NT2/D1 (cell line): Measurements from ENCODE around the gene KLHL29.

ENCODE experiments used
- DNase-seq: peaks from one replicate; pipeline ENCODE4 v3.0.0-alpha.2; 2011; ENCODE audit warnings: low read depth, low spot score
- H3K27me3 ChIP-seq: 2 replicates; pipeline ENCODE4 v1.6.0; 2011; ENCODE audit warnings: mild to moderate bottlenecking; ENCODE audit not compliant: insufficient read length, insufficient read depth
- H3K36me3 ChIP-seq: 2 replicates; pipeline ENCODE4 v1.6.1; 2011; ENCODE audit warnings: mild to moderate bottlenecking, low read length, mixed read lengths; ENCODE audit not compliant: insufficient read depth, insufficient read length
- H3K4me1 ChIP-seq: 2 replicates; pipeline ENCODE4 v1.5.1; 2011; ENCODE audit not compliant: insufficient read depth, insufficient read length
- H3K4me3 ChIP-seq: 2 replicates; pipeline ENCODE4 v1.5.1; 2011; ENCODE audit warnings: low read depth; ENCODE audit not compliant: insufficient read length
- H3K9ac ChIP-seq: 2 replicates; pipeline ENCODE4 v1.6.0; 2011; ENCODE audit warnings: low read depth; ENCODE audit not compliant: insufficient read length
- H3K9me3 ChIP-seq: 2 replicates; pipeline ENCODE4 v1.5.1; 2011; ENCODE audit warnings: mild to moderate bottlenecking, low read length; ENCODE audit not compliant: insufficient read depth
- SUZ12 ChIP-seq: IDR thresholded peaks from 2 replicates; pipeline ENCODE4 v1.6.1; 2011; ENCODE audit not compliant: insufficient read length, insufficient read depth; ENCODE audit errors: extremely low read depth
- YY1 ChIP-seq: IDR thresholded peaks from 2 replicates; pipeline ENCODE4 v1.6.1; 2011; ENCODE audit not compliant: insufficient read length, insufficient read depth
- ZNF274 ChIP-seq: IDR thresholded peaks from 2 replicates; pipeline ENCODE4 v1.6.1; 2011; ENCODE audit warnings: mild to moderate bottlenecking, low read depth, low read length

Gene KLHL29

GRCh38 chr2:23561088-23561487, 176.1 kb downstream of the KLHL29 start:
- Histone ChIP-seq H3K27me3 (no peaks in the 10 kb centered on the region), H3K4me3 (no peak overlapping the region), H3K36me3 (no peaks in the 10 kb centered on the region), H3K9ac (no peak overlapping the region), H3K9me3 (no peaks in the 10 kb centered on the region), H3K4me1 (peaks cover 2% of the 10 kb centered on the region)
- TF ChIP-seq SUZ12 = no peak
- TF ChIP-seq YY1 = no peak
- TF ChIP-seq ZNF274 = no peak
- no peak for DNase-seq

DNA sequence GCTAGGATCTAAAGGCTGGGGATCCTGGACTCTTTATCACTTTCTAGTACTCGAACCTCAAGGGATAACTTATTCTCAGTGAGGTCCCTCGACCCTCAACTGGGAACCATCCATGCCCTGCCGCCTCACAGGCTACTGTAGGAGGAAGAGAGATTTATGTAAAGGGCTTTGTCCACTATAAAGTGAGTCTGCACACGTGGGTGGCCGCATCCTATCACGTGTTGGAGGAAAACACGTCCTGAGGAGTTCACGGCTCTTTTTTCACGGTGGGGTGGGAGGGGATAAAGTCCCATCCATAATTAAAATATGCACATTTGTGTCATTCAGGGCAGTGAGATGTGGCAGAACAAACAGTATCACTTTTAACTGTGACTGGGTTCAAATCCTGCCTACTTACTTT, 176.6 kb downstream of the KLHL29 start:
- TF ChIP-seq ZNF274 (no peak), YY1 (no peak), SUZ12 (no peak)

DNA sequence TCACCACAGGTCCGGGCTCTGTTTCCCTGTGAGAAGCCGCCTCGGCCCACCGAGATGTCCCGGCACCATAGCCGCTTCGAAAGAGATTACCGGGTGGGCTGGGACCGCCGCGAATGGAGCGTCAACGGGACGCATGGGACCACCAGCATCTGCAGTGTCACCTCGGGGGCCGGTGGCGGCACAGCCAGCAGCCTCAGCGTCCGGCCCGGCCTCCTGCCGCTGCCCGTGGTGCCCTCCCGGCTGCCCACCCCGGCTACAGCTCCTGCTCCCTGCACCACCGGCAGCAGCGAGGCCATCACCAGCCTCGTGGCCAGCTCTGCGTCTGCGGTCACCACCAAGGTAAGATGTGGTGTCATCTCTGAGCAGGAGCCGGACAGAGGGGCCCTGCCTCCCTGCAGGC, 177.2 kb downstream of the KLHL29 start:
- TF ChIP-seq SUZ12 = no peak
- TF ChIP-seq YY1 = no peak
- TF ChIP-seq ZNF274 = no peak
- H3K4me3 ChIP-seq = no peak overlapping the region
- H3K36me3 ChIP-seq = no peaks in the 10 kb centered on the region
- no peaks in the 10 kb centered on the region for H3K27me3 ChIP-seq
- peaks cover 2% of the 10 kb centered on the region for H3K4me1 ChIP-seq
- DNase-seq = no peak
- no peak overlapping the region for H3K9ac ChIP-seq
- H3K9me3 ChIP-seq = no peaks in the 10 kb centered on the region

More for the DNA sequence above, 176.6 kb downstream of the KLHL29 start:
- Histone ChIP-seq H3K36me3 (no peaks in the 10 kb centered on the region), H3K9me3 (no peaks in the 10 kb centered on the region), H3K4me3 (no peak overlapping the region), H3K9ac (no peak overlapping the region), H3K4me1 (peaks cover 2% of the 10 kb centered on the region), H3K27me3 (no peaks in the 10 kb centered on the region)
- DNase-seq = no peak

DNA sequence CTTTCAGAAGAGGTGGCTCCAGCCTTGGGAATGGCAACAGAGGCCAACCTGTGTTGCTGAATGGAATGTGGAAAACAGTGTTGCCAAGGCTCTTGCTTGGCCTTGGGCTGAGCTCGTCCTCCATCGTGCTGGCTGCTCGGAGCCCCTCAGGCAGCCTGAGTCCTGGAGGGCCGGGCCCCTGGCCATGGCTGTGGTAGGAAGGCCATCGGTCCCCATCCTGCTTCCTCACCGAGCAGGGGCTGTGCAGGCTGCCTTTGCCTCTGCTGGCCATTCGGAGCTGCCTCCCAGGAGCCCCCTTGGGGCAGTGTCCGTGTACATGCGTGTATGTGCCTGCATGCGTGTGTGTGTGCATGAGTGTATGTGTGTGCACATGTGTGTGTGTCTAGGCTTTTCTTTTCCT, 178.2 kb downstream of the KLHL29 start:
- Histone ChIP-seq H3K9me3 (no peaks in the 10 kb centered on the region), H3K4me3 (no peak overlapping the region), H3K4me1 (peaks cover 2% of the 10 kb centered on the region), H3K27me3 (no peaks in the 10 kb centered on the region), H3K36me3 (no peaks in the 10 kb centered on the region), H3K9ac (no peak overlapping the region)
- TF ChIP-seq SUZ12 (no peak), YY1 (no peak), ZNF274 (no peak)
- no peak for DNase-seq

DNA sequence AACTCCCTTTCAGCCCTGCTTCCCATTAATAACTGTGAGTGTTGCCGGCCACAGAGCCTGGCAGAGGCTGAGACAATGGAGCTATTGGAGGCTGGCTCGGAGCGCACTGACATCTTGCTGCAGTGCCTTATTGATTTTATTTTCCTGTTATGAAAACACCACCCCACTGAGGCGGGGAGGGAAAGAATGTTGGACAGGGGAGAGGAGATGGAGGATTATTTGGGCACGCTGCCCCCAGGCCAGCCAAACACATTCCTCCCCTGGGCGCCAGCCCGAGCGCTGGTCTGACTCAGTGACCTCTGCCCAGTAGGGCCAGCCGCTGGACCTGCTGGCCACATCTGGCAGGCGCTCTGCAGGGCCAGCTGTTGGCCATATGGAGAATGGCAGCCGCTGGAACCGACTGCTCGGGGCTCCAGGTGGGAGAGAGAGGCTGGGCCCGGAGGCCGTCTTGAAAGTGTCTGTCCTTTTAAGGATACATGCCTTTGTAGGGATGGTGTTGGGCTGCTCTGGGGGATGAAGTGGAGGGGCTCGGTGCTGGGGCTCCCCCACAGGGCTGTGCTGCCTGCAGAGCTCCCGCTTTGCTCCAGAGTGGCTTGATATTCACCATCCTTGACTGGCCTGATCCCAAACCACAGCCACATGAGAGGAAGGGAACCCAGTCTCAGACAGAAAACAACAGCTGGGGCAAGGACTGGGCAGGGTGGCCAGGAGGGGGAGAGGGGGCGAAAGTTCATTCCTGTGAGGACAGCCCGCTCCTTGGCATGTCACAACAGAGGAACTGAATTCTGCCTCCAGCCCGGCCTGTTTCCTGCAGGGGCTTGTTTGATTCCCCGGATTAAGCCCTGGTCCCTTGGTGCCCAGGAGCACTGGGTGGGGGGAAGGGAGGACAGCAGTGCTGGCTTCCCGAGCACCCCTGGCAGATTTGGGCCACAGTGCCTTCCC, 179.0 kb downstream of the KLHL29 start:
- Histone ChIP-seq H3K4me3 (no peak overlapping the region), H3K9ac (no peak overlapping the region), H3K27me3 (no peaks in the 10 kb centered on the region), H3K36me3 (no peaks in the 10 kb centered on the region), H3K4me1 (peaks cover 2% of the 10 kb centered on the region), H3K9me3 (no peaks in the 10 kb centered on the region)
- no peak for DNase-seq
- no peak for TF ChIP-seq ZNF274
- TF ChIP-seq YY1 = no peak
- TF ChIP-seq SUZ12 = no peak

DNA sequence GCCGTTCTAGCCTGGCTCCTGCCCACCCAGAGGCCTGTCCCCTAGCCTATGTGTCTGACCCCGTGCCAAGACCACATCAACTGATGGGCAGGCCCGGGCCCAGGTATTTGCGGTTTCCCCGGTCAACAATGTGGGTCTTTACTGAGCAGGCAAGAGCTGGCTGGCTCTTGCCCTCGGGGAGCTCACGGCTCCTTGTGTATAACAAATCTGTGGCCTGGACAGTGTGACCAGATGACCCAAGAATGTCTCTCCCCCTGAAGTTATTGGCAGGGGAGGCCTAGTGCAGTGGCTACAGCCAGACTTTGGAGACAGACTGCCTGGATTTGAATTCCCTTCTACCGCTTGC, 179.6 kb downstream of the KLHL29 start:
- H3K4me3 ChIP-seq = no peak overlapping the region
- TF ChIP-seq ZNF274 (no peak), YY1 (no peak), SUZ12 (no peak)
- peaks cover 2% of the 10 kb centered on the region for H3K4me1 ChIP-seq
- no peaks in the 10 kb centered on the region for H3K36me3 ChIP-seq
- DNase-seq = no peak
- no peaks in the 10 kb centered on the region for H3K9me3 ChIP-seq
- no peak overlapping the region for H3K9ac ChIP-seq
- H3K27me3 ChIP-seq = no peaks in the 10 kb centered on the region

DNA sequence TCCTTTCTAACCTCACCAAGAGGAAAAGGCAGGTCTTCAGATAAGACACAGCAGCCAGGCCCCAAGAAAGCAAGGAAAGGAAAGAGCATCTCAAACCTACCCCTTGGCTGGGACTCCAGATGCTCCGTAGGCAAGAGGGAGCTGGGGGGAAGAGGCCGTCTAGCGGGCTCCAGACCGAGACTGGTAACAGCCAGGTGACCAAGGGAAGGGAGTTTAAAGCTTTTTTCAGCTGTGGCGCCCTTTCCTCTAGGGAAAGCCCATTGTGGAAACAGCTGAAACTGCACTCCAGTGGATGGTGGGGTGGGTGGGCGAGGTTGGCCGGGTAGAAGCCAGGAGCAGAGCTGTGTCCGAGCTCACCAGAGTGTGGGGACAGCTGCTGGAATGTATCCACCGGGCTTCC, 180.4 kb downstream of the KLHL29 start:
- no peak for DNase-seq
- Histone ChIP-seq H3K4me1 (peaks cover 2% of the 10 kb centered on the region), H3K27me3 (no peaks in the 10 kb centered on the region), H3K9me3 (no peaks in the 10 kb centered on the region), H3K9ac (no peak overlapping the region), H3K4me3 (no peak overlapping the region), H3K36me3 (no peaks in the 10 kb centered on the region)
- TF ChIP-seq SUZ12 (no peak), ZNF274 (no peak), YY1 (no peak)
